Spleen (tissue), 11 donors: Measurements from ENCODE around the gene TEKT5. TPM values are rescaled to one million over a fixed set of nuclear protein-coding genes. Genes with fewer than 3 reads are reported as not detected.

Source experiments
- DNase-seq: peaks from one replicate; pipeline ENCODE4 v3.0.0-alpha.2; 2020
- H3K27ac ChIP-seq, 8 donors: fragments of 200-600 bp; sonication (generic) in 7 of 8; 1 replicate in 4 of 8; 2 replicates in 4 of 8; pipeline versions ENCODE4 v1.5.0 to v1.8.0; 2016 to 2021; ENCODE audit warnings: inconsistent platforms in 4 of 8, mild to moderate bottlenecking in 4 of 8, moderate library complexity in 1 of 8
- H3K27me3 ChIP-seq, 7 donors: fragments of 200-600 bp; sonication (generic) in 6 of 7; replicated peaks in 1 of 7; 1 replicate in 4 of 7; 2 replicates in 3 of 7; pipeline versions ENCODE4 v1.5.0 to v1.8.0; 2016 to 2021; ENCODE audit warnings: inconsistent platforms in 3 of 7, mild to moderate bottlenecking in 1 of 7
- H3K36me3 ChIP-seq, 6 donors: fragments of 200-600 bp; sonication (generic) in 5 of 6; 1 replicate in 4 of 6; 2 replicates in 2 of 6; pipeline versions ENCODE4 v1.5.0 to v1.8.0; 2016 to 2021; ENCODE audit warnings: inconsistent platforms in 2 of 6
- H3K4me1 ChIP-seq, 6 donors: fragments of 200-600 bp; sonication (generic) in 5 of 6; 1 replicate in 3 of 6; 2 replicates in 3 of 6; pipeline versions ENCODE4 v1.5.0 to v1.8.0; 2016 to 2021; ENCODE audit warnings: inconsistent platforms in 3 of 6
- H3K4me3 ChIP-seq, 8 donors: fragments of 200-600 bp; sonication (generic) in 7 of 8; 1 replicate in 4 of 8; 2 replicates in 4 of 8; pipeline versions ENCODE4 v1.5.0 to v1.8.0; 2016 to 2021; ENCODE audit warnings: inconsistent platforms in 4 of 8, mild to moderate bottlenecking in 4 of 8, moderate library complexity in 2 of 8
- H3K9me3 ChIP-seq, 8 donors: fragments of 200-600 bp; sonication (generic) in 7 of 8; 1 replicate in 4 of 8; 2 replicates in 4 of 8; pipeline versions ENCODE4 v1.5.0 to v1.8.0; 2016 to 2021; ENCODE audit warnings: inconsistent platforms in 4 of 8
- CTCF ChIP-seq, 11 experiments: fragments of 200-600 bp in 7 of 11; fragments of 450-650 bp in 4 of 11; sonication (generic) in 4 of 11; IDR thresholded peaks in 8 of 11; conservative IDR thresholded peaks in 3 of 11; 1 replicate in 7 of 11; 2 replicates in 4 of 11; pipeline versions ENCODE4 v1.4.0 to v1.8.0; 2016 to 2021; ENCODE audit warnings: antibody characterized with exemption in 11 of 11, inconsistent platforms in 4 of 11, mild to moderate bottlenecking in 1 of 11
- POLR2A ChIP-seq, 3 donors: fragments of 450-650 bp; IDR thresholded peaks; one replicate each; pipeline ENCODE4 v1.5.1; 2017; ENCODE audit warnings: antibody characterized with exemption in 3 of 3, mild to moderate bottlenecking in 1 of 3
- POLR2AphosphoS5 ChIP-seq, 3 donors: sonication (generic); formaldehyde crosslinking; IDR thresholded peaks; one replicate each; pipeline ENCODE4 v1.5.1; 2017; ENCODE audit warnings: antibody characterized with exemption in 3 of 3
- WGBS, 5 donors: extraction: QIAGEN DNeasy Blood & Tissue Kit in 3 of 5; methylation state at CpG; one replicate each; pipeline versions ENCODE4 v1.1.5 to v1.1.7; 2013 to 2018; 5-methylcytosine and 5-hydroxymethylcytosine counted together
- intact Hi-C: fragments of 100-400 bp; cut with DNase I; formaldehyde crosslinking; loops from one replicate; pipeline ENCODE4 v1.15.0; 2023; ENCODE audit warnings: low total_unique reads
- polyA plus RNA-seq, 3 donors: library from polyadenylated mRNA; stranded (reverse); fragments of 200-250 nt; gene quantifications; one replicate each; pipeline ENCODE4 v1.2.1, GENCODE V29; 2013
- total RNA-seq, 7 donors: library from RNA; depleted of rRNA in 3 of 7; stranded (reverse); fragments of >200 nt in 3 of 7; fragmentation: NEBNext Ultra II Directional in 4 of 7; extraction: Animal tissue kit (Norgen Biotek cat#: 25700) in 4 of 7; gene quantifications; one replicate each; pipeline versions ENCODE4 v1.1.0 to v1.2.1, GENCODE V29; 2016 to 2021
- donor health status: healthy with polysubstance abuse.
- donor health status: DM: no; HTN: no; CAD: no; lungs with moderate emphysema.
- donor health status: DM: no; HTN: no; CAD: no.
- donor health status: Bipolar disorder and iron deficiency.
- donor health status: healthy.
- donor health status: DM: no; HTN: no; CAD: no.
- donor health status: DM: yes; HTN: yes; CAD: no.

TEKT5 gene
- total and polyA plus RNA-seq, 10 donors = 0.17 to 1.5 (median 0.43) TPM; not detected in 3

- no peak for TF ChIP-seq POLR2A (IDR thresholded peaks at IDR 0.05)
- TF ChIP-seq CTCF (IDR thresholded peaks at IDR 0.05 in 8 of 11, conservative IDR thresholded peaks at IDR 0.05 in 3 of 11) = no peak
- no peak for TF ChIP-seq POLR2AphosphoS5 (IDR thresholded peaks at IDR 0.05)
- H3K36me3 ChIP-seq = no peaks in the 10 kb centered on the region
- intact Hi-C loops = no loop called here
- no peaks in the 10 kb centered on the region for H3K9me3 ChIP-seq
- peaks cover 0 to 19% (median 0%) of the 10 kb centered on the region in 7 donors for H3K27me3 ChIP-seq
- no peak overlapping the region for H3K27ac ChIP-seq
- 63 to 75% (median 75%) methylated on average over 13 to 14 of the region's 14 CpGs for WGBS, 5 donors
- DNase-seq = no peak
- no peaks in the 10 kb centered on the region for H3K4me1 ChIP-seq
- no peak overlapping the region for H3K4me3 ChIP-seq
Observed at GRCh38 chr16:10684511-10685151, 10.1 kb downstream of the TEKT5 start.

- Histone ChIP-seq H3K27me3 (peaks cover 0 to 17% (median 0%) of the 10 kb centered on the region in 7 donors), H3K27ac (no peak overlapping the region), H3K9me3 (no peaks in the 10 kb centered on the region), H3K36me3 (no peaks in the 10 kb centered on the region), H3K4me3 (no peak overlapping the region), H3K4me1 (no peaks in the 10 kb centered on the region)
- intact Hi-C loops = no loop called here
- 57 to 71% (median 65%) methylated on average over 7 to 8 of the region's 8 CpGs for whole genome bisulfite sequencing, 5 donors
- DNase-seq = no peak
- TF ChIP-seq CTCF (IDR thresholded peaks at IDR 0.05 in 8 of 11, conservative IDR thresholded peaks at IDR 0.05 in 3 of 11) (no peak), POLR2AphosphoS5 (IDR thresholded peaks at IDR 0.05) (no peak), POLR2A (IDR thresholded peaks at IDR 0.05) (no peak)
Observed at GRCh38 chr16:10683170-10683569, 11.6 kb downstream of the TEKT5 start.

- intact Hi-C loops = no loop called here
- TF ChIP-seq CTCF (IDR thresholded peaks at IDR 0.05 in 8 of 11, conservative IDR thresholded peaks at IDR 0.05 in 3 of 11) = no peak
- TF ChIP-seq POLR2A (IDR thresholded peaks at IDR 0.05) = no peak
- 78 to 98% (median 95%) methylated on average over 7 of the region's 7 CpGs for WGBS, 5 donors
Observed at GRCh38 chr16:10682604-10683003, 12.1 kb downstream of the TEKT5 start.

GRCh38 chr16:10681310-10682308 lies 13.1 kb downstream of the TEKT5 start:
- H3K36me3 ChIP-seq = no peaks in the 10 kb centered on the region
- TF ChIP-seq POLR2AphosphoS5 (IDR thresholded peaks at IDR 0.05) (no peak), POLR2A (IDR thresholded peaks at IDR 0.05) (no peak), CTCF (IDR thresholded peaks at IDR 0.05 in 8 of 11, conservative IDR thresholded peaks at IDR 0.05 in 3 of 11) (no peak)
- 76 to 88% (median 84%) methylated on average over 29 of the region's 29 CpGs for WGBS, 5 donors
- intact Hi-C loops = no loop called here
- H3K4me1 ChIP-seq = no peaks in the 10 kb centered on the region
- H3K27ac ChIP-seq = no peak overlapping the region
- DNase-seq = no peak
- no peak overlapping the region for H3K4me3 ChIP-seq
- peaks cover 0 to 15% (median 0%) of the 10 kb centered on the region in 7 donors for H3K27me3 ChIP-seq
- no peaks in the 10 kb centered on the region for H3K9me3 ChIP-seq

More at GRCh38 chr16:10682604-10683003, 12.1 kb downstream of the TEKT5 start:
- Histone ChIP-seq H3K27me3 (peaks cover 0 to 15% (median 0%) of the 10 kb centered on the region in 7 donors), H3K4me1 (no peaks in the 10 kb centered on the region), H3K36me3 (no peaks in the 10 kb centered on the region), H3K4me3 (no peak overlapping the region), H3K9me3 (no peaks in the 10 kb centered on the region), H3K27ac (no peak overlapping the region)
- no peak for DNase-seq
